Measurements from ENCODE around the gene TIMP2.

- TF ChIP-seq POLR2AphosphoS5 (IDR thresholded peaks at IDR 0.05; ENCODE audit: low read depth, low read length) (no peak), POLR2A (IDR thresholded peaks at IDR 0.05; ENCODE audit: low read depth, low read length) (no peak), TAF1 (IDR thresholded peaks at IDR 0.05; ENCODE audit: borderline replicate concordance, low read depth, low read length) (no peak)
Measured at GRCh38 chr17:78839235-78839761, 85.9 kb downstream of the TIMP2 start.
